AML-193 (cell line): Measurements from ENCODE around the gene ARF1.

Source experiments
- DNase-seq, 2 experiments: peaks; one replicate each; lab custom pipeline; 2025; lab: John Stamatoyannopoulos, UW

ARF1 gene

DNA sequence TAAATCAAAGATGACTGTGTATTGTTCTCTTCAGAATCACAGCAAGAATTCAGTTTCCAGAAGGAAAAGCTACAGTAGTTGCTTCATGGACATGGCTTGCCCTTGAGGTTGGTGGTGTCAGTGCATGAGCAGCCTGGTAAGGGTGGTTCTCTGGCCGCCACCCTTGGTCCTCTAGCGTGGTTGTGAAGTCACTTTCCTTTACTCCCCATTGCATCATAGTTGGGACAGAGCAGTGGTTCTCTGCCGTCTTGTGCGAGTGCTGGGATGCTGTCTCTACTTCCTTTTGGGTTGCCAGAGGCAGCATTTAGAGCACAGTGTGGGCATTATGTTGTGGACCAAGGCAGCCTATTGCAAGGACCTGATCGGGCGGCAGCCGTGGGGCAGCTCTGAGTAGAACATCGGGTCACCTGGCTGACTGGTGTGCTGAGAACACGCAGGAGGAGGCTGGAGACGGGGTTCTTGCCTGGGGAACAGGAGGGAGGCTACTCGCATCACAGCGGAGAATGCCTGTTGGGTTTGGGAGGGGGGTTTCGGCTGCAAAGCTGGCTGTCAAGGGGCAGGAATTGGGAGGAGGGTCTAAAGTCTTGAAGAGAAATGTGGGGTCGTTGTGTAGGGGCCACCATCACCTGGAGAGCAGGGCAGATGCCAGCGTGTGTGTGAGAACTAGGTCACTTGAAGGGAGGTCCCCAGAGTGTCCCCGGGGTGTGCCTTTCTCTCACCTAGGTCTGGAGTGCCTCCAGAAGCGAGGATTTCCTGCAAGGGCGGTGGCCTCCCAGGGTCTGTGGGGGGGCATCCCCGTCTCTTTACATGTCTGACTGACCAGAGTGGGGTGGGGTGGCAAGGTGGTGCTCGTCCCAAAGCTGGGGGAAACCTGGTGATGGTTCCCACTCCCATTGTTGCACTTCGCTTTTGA lies 6.3 kb downstream of the ARF1 start:
- DNase-seq: peak; percentile 30 to 40

DNA sequence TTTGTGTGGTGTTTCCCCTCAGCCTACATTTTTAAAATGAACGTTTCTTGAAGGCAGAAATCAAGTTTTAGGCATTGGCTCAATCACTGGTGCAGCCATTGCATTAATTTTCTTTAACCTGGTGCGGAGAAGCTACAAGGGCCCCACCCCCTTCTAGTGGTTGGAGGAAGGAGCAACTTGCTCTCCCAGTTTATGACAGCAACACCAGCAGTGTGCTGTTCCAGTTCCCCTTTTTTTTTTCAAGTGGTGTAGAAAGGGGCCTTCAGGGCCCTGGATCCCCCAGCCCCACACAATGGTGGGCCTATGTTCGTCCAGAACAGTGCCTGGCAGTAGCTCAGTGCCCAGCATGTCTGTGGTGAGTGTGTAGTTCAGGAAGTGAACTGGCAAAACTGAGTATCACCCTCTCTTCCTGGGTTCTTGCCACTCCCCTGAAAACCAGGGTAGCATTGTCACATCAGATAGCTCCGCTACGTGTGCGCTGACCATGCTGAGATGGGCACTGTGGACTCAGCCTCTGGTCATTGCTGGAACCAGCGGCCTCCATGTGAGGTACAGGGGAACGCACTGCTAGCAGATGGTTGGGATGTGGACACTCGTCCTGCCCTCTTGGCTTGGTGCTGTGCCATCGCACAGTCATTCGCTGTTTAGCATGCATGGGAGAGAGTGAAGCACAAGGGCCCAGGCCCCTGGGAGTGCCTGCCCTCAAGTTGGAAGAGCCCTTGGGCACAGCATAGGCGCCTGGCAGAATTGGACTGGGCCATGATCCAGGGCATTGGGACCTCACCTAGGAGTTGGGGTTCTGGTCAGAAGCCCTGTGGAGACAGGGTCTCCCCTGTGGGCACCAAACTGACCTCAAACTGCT lies 7.2 kb downstream of the ARF1 start:
- no peak for DNase-seq

DNA sequence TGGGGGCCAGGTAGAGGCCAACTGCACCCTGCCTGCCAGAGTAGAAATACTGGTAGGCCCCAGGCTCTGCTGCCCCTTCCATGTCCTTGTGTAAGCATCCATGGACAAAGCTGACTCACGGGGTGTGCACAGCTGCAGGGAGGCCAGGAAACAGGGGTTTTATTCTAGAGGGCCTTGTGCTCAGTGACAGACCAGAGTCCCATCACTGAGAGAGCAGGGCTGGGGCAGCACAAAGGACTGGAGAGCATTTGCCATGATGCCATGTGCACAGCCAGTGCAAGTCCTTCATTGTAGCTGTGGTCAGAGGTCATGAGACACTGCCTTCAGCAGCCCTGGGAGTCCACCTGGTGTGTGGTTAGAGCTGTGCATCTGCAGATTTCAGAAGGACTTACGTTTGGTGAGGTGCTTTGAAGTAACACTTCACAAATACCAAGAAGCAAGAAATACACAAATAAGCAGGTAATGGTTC lies 8.1 kb downstream of the ARF1 start:
- no peak for DNase-seq

DNA sequence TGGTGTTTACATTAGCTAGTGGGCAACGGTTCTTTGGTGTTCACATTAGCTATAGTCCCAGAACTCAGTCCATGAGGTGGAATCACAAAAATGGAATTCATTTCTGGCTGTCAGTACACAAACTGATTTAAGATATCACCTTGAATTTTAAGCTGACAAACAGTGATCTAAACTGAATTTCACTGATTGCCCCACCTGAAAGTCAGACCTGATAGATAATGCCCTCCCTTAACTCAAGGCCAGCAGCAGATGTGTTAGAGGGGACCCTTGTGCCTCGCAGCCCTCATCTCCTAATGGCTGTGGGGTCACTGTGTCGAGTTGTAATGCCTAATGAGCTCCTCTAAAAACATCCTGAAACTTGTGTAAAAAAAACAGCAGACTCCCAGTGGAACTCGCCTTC lies 8.6 kb downstream of the ARF1 start:
- DNase-seq: no peak

DNA sequence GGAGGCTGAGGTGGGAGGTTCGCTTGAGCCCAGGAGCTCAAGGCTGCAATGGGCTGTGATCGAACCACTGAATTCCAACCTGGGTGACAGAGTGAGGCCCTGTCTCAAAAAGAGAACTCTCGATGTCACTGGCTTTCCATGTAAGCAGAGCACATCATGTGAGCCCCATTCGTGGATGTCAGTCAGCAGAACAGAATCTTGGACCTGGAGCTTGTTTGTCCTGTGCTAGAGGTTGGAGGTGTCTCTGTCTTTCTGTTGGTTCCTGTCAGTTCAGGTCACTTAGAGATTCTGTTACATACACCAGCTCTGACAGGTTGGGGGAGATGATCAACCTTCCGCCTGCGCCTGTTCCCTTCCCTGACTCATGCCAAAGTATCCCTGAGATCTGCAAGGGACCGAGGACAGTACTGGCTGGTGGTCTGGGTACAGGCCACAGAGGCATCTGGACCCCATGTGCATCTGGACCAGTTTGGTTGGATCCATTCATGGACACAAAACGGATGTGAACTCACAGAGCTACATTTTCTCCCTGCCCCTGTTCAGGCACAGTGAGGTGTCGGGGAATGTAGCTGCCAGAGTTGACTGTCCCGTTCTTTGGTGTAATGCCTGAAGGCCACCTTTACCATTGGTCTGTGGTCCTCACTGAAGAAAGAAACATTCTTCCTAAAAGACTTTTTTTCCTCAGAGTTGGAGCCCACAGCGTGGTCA lies 10.0 kb downstream of the ARF1 start:
- no peak for DNase-seq

DNA sequence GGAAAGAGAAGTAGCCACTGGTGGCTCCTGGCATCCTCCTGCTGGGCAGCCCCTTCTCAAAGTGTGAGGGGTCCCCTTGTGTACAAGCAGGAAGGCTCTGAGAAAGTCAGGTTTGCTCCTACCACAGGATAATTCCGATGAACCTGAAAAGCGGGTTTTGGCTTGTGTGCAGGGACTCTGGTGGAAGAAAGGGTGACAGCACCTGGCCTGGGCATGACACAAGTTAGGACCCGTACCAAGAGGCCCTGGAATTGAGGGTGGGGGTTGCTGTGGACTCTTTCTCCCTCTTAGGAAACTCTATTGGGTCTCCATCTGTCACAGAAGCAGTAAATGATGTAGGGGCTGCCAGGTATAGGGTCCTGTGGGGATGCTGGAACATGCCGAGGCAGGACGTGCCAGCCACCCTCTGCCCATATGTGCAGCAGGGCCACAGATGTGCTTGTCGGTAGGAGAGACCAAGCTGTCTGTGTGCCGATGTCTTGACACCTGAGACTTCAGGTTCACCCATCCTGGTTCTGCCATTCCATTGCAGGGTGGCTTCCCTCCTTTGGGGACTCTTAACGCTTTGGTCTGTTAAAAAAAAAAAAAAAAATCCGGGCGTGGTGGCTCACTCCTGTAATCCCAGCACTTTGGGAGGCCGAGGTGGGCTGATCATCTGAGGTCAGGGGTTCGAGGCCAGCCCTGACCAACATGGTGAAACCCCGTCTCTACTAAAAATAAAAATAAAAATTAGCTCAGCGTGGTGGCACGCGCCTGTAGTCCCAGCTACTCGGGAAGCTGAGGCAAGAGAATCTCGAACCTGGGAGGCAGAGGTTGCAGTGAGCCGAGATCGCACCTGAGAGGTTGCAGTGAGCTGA lies 10.8 kb downstream of the ARF1 start:
- no peak for DNase-seq

DNA sequence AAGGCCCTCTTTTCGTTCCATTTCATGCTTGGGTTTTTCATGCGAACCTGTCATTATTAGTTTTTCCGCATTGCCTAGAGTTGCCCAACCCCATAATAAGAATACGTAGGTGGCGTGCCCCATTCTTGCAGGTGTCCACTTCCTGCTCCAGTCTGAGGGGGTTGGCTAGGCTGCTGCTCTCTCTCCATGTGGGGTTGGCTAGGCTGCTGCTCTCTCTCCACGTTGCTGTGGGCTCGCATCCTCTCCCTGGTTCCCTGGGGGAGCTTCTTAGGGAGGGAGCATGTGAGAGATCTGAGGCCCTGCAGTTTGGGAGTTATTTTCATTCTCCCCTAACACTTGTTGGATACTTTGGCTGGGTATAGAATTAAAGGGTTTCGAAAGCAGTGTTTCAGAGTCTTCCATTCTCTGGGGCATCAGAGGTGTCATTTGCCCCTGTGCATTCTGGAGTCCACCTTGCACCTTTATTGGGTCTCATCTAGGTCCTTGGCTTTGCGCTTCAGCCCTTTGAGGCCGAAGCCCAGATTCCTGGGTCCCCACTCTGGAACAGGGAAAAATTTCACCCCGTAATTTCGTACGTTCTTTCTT lies 12.0 kb downstream of the ARF1 start:
- no peak for DNase-seq

DNA sequence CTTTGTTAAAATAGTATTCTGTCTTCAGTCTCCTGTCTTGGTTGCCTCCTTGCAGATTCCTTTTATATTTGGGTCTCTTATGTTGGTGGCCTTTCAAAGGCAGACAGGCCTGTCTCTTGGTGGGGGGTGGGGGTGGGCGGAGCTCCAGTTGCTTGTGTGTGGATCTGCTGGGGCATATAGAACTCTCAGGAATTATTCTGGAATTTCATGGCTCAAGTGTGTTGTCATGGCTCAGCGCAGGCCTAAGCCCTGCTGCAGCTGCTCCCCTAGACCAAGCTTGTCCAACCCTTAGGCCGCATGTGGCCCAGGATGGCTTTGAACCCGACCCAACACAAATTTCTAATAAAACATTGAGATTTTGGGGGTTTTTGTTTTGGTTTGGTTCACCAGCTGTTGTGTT lies 12.7 kb downstream of the ARF1 start:
- no peak for DNase-seq

DNA sequence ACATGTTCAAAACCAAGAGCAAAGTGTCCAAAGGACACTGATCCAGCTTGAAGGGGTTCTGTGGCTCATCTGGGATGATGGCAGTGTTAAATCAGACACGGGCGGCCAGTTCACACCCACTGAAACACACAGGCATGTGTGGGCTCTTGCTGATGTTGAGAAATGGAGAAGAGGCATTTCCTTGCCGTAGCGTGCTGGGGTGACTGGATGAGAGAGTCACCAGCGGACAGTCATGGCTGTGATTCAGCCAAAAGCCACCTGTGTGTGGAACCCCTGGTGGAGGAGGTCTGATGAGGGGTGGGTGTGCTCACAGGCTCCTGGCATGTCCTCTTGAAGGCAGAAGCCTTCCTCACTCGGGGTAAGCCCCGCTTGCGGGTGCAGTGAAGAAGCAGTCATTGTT lies 13.4 kb downstream of the ARF1 start:
- no peak for DNase-seq

DNA sequence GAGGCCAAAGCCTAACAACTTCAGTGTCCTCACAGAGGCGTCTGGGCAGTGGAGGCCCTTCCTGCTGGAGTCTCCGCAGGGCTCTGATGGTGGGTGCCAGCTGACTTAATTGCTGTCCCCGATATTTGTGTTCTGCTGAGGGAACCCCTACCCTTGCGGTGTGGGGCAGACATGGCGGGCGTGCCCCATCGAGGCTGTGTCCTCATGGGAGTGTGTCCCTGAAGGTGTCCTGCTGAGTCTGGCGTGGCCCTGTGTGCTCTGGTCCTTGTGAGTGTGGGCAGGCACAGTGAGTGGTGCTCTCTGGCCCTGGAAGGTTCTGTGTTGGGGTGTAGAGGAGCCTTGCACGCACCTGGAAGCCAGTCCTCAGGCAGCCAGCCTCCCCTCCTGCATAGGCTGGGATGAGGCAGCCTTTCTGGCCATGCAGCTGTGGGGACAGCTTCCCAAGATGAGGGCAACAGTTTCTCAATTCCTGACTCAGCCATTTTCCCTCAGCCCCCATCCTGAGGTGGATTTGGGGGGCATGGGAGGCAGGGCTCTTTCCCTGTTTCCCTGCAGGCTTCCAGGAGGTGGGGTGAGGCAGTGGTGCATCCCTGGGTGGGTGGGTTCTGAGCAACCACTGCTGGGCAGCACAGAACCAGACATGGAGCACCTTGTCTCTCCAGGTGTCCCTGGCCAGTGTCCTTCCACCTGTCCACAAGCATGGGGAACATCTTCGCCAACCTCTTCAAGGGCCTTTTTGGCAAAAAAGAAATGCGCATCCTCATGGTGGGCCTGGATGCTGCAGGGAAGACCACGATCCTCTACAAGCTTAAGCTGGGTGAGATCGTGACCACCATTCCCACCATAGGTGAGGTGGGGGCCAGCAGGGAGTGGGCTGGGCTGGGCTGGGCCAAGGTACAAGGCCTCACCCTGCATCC lies 14.2 kb downstream of the ARF1 start:
- DNase-seq: no peak

DNA sequence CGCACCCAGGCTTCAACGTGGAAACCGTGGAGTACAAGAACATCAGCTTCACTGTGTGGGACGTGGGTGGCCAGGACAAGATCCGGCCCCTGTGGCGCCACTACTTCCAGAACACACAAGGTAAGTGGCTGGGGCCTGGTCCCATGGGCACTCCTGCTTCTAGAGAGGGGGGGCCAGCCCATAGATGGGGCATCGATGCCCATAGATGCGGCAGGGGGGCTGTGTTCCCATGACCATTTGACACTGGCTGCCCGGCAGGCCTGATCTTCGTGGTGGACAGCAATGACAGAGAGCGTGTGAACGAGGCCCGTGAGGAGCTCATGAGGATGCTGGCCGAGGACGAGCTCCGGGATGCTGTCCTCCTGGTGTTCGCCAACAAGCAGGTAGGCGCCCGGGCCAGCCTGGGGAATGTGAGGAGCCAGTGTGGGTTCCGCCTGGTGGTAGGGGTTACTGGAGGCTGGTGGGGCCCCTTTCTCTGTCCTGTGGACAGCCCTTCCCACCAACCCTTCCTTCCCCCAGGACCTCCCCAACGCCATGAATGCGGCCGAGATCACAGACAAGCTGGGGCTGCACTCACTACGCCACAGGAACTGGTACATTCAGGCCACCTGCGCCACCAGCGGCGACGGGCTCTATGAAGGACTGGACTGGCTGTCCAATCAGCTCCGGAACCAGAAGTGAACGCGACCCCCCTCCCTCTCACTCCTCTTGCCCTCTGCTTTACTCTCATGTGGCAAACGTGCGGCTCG lies 15.0 kb downstream of the ARF1 start:
- no peak for DNase-seq

DNA sequence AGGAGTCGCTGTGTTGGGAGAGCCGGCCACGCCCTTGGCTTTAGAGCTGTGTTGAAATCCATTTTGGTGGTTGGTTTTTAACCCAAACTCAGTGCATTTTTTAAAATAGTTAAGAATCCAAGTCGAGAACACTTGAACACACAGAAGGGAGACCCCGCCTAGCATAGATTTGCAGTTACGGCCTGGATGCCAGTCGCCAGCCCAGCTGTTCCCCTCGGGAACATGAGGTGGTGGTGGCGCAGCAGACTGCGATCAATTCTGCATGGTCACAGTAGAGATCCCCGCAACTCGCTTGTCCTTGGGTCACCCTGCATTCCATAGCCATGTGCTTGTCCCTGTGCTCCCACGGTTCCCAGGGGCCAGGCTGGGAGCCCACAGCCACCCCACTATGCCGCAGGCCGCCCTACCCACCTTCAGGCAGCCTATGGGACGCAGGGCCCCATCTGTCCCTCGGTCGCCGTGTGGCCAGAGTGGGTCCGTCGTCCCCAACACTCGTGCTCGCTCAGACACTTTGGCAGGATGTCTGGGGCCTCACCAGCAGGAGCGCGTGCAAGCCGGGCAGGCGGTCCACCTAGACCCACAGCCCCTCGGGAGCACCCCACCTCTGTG lies 15.9 kb downstream of the ARF1 start:
- DNase-seq: no peak

DNA sequence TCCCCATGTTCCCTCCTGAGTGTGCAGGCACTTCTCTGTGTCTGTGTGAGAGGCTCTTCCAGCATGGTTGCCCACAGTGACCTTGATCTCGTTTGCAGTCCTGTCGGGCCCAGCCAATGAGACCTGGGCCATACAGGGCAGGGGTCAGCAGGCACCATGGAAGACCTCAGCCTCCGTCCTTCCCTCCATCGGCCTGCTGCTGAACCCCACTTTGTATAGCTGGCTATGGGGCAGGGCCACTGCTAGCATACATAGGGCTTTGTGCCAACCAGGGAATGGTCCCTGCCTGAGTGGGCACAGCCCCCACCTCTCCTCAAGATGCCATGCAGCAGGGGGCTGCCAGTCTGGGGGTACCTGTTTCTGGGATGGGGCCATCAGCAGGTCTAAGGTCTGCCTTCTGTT lies 16.8 kb downstream of the ARF1 start:
- DNase-seq: no peak

DNA sequence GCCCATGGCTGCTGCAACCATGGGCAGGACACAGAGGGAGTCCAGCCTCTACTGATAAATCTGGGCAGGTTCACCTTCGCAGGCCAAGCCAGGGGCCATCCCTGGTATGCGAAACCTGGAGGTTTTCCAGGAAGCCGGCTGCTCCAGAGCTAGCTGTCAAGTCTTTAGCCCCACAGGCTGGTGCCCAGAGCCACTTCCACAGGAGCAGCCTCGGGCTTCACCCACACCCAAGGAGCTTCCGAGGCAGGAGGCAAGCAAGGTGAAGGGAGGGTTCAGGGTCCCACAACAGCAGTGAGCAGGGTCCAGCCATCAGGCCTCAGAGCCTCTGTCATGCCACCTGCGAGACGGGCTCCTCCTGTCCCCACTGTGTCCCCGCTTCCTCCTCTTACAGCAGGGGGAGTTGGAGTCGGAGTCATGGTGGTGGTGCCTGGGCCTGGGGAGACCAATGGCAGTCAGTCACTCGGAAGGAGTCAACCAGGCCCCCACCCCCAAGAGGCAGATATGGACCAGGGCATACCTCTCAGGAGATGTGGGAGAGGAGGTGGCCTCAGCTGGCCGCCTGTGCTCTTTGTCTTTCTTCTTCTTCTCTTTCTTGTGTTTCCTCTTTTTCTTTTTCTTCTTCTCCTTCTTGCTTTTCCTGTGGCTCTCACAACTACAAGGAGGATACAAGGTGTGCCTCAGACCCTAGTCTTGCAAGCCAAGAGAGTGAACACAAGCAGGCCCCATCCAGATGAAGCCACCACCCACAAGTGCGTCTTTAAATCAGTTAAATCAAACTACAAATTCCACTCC lies 18.5 kb downstream of the ARF1 start:
- DNase-seq: no peak

DNA sequence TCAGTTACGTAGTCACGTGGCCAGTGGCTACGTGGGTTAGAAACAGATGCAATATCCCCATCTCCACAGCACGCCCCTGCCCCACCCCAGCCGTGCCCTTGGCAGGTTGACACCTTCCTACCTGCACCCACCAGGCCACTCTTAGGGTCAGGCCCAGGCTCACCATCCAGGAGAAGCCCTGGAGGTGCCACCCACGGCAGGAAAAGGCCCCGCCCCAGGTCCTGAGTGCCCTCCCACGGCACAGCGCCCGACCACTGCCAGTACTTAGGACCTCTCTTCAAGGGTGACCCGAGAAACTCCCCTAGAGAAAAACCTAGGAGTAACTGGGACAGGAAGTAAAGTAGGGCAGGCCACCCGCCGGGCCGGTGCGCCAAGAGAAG lies 19.1 kb downstream of the ARF1 start:
- DNase-seq: no peak

DNA sequence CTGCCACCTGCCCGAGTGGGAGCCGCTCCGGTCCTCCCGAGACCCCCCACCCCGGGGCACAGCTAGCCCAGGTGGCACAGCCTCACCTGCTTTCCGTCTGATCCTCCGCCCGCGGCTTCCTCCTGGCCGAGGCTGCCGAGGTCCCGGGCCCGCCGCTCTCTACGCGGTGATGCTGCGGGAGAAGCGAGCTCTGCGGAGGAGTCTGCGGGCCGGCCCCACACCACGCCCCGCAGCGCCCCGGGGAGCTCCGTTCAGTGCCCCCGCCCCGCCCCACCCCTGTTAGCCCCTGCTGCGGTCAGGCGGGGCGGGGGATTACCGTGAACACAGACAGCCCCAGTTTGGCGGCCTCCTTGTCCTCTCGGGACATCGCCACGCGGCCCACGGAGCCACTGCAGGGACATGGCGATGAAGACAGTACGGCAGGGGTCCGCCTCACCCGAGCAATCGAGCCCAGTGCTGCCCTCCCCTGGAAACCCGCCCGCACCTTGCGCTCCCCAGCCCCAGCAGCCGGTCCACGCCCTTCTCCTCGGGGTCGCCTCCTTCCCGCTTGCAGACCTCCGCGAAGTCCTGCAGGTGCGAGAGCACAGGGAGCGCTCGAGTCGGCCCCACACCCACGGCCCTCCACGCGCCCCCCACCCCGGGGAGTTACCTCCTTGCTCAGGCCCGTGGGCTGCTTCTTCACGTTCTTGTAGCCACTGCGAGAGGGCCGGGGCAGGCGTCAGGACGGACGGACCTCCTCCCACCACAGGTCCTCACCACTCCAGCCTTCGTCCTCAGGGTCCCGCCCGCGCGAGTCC lies 19.7 kb downstream of the ARF1 start:
- DNase-seq: no peak
